HCT116 (cell line): ENCODE data around the gene SPACDR. TPM values are rescaled to one million over a fixed set of nuclear protein-coding genes. Genes with fewer than 3 reads are reported as not detected.
A peak's percentile ranks its signal among the peaks of the same experiment; 100 is the strongest.

Source experiments
- ATAC-seq: fragments of 200-7000 bp; cut with Tn5 transposase; 2 replicates; pipeline ENCODE4 v1.9.1; 2020; ENCODE audit warnings: mild to moderate bottlenecking, moderate library complexity
- BruUV-seq: library from RNA; stranded (reverse); fragments of 400-500 nt; replicated peaks from 2 replicates; lab custom pipeline; 2021; lab: Mats Ljungman, UMichigan
- CTCF ChIA-PET: fragments of 300-600 bp; sonication (Branson Sonifier 250); formaldehyde crosslinking; loops from one replicate; lab custom pipeline; 2021; ENCODE audit warnings: antibody characterized with exemption; lab: Charles Lee
- POLR2A ChIA-PET: fragments of 300-600, 350-600 bp; sonication (Branson Sonifier 250); formaldehyde crosslinking; loops from one replicate; lab custom pipeline; 2021; ENCODE audit warnings: antibody characterized with exemption; lab: Charles Lee
- RAD21 ChIA-PET, 2 experiments: fragments of 300-600 bp; sonication (Branson Sonifier 250); formaldehyde crosslinking; loops; one replicate each; lab custom pipeline; 2023; ENCODE audit warnings: low total read pairs in 2 of 2; ENCODE audit not compliant: uncharacterized antibody in 2 of 2, unreplicated experiment in 2 of 2, low non-redundant PET in 1 of 2; lab: Charles Lee
- DNase-seq: peaks from one replicate; pipeline ENCODE4 v3.0.0-alpha.2; 2010; ENCODE audit warnings: low read depth, low spot score
- H2AFZ ChIP-seq: fragments of 200-600 bp; shearing (Covaris generic), sonication (generic); 2 replicates; pipeline ENCODE4 v1.6.1; 2017; ENCODE audit warnings: low read depth, mixed run types, mixed read lengths, antibody characterized with exemption, low read length; ENCODE audit not compliant: poor library complexity, severe bottlenecking
- H3K27ac ChIP-seq: 2 replicates; pipeline ENCODE4 v1.5.1; 2012; ENCODE audit warnings: low read depth, low read length
- H3K27me3 ChIP-seq: fragments of 200-600 bp; sonication (generic); 2 replicates; pipeline ENCODE4 v1.6.1; 2016; ENCODE audit warnings: mixed run types, low read length, mixed read lengths; ENCODE audit not compliant: insufficient read depth
- H3K36me3 ChIP-seq, 2 experiments: fragments of 200-500 bp in 1 of 2; fragments of 200-600 bp in 1 of 2; sonication (Bioruptor generic) in 1 of 2; sonication (generic) in 1 of 2; 2 replicates each; pipeline versions ENCODE4 v1.5.1 to v1.6.1; 2014 to 2016; ENCODE audit warnings: low read length in 2 of 2, inconsistent platforms in 1 of 2, mixed read lengths in 1 of 2, mixed run types in 1 of 2; ENCODE audit not compliant: insufficient read depth in 2 of 2, control insufficient read depth in 1 of 2
- H3K4me1 ChIP-seq, 2 experiments: fragments of 200-600 bp in 1 of 2; sonication (generic) in 1 of 2; 2 replicates each; pipeline versions ENCODE4 v1.5.1 to v1.6.1; 2012 to 2017; ENCODE audit warnings: low read length in 2 of 2, inconsistent platforms in 1 of 2, mild to moderate bottlenecking in 1 of 2, mixed read lengths in 1 of 2, mixed run types in 1 of 2, moderate library complexity in 1 of 2; ENCODE audit not compliant: insufficient read depth in 2 of 2, control insufficient read depth in 1 of 2
- H3K4me2 ChIP-seq: fragments of 200-600 bp; sonication (generic); 2 replicates; pipeline ENCODE4 v1.6.1; 2017; ENCODE audit warnings: mixed run types, low read length, mixed read lengths
- H3K4me3 ChIP-seq, 2 experiments: fragments of 200-600 bp in 1 of 2; sonication (generic) in 1 of 2; replicated peaks in 1 of 2; 2 replicates each; pipeline ENCODE4 v1.5.1; 2011 to 2016; ENCODE audit warnings: low read length in 2 of 2, control low read depth in 1 of 2, low read depth in 1 of 2, mild to moderate bottlenecking in 1 of 2, mixed read lengths in 1 of 2, mixed run types in 1 of 2
- H3K79me2 ChIP-seq: fragments of 200-600 bp; sonication (generic); 2 replicates; pipeline ENCODE4 v1.6.1; 2017; ENCODE audit warnings: mild to moderate bottlenecking, mixed run types, low read length, moderate library complexity, mixed read lengths; ENCODE audit not compliant: insufficient read depth
- H3K9ac ChIP-seq: fragments of 200-600 bp; sonication (generic); 2 replicates; pipeline ENCODE4 v1.6.1; 2016; ENCODE audit warnings: low read length, mixed read lengths
- H3K9me2 ChIP-seq: fragments of 200-600 bp; sonication (generic), shearing (Covaris generic); 2 replicates; pipeline ENCODE4 v1.6.1; 2017; ENCODE audit warnings: mixed run types, mild to moderate bottlenecking, moderate library complexity; ENCODE audit not compliant: insufficient read depth
- H3K9me3 ChIP-seq, 2 experiments: fragments of 200-500 bp in 1 of 2; fragments of 200-600 bp in 1 of 2; sonication (Bioruptor generic) in 1 of 2; sonication (generic) in 1 of 2; 2 replicates each; pipeline ENCODE4 v1.6.1; 2014 to 2017; ENCODE audit warnings: low read length in 2 of 2, mixed read lengths in 2 of 2, inconsistent platforms in 1 of 2, low read depth in 1 of 2, mild to moderate bottlenecking in 1 of 2, mixed run types in 1 of 2, moderate library complexity in 1 of 2; ENCODE audit not compliant: control insufficient read depth in 1 of 2, insufficient read depth in 1 of 2
- H4K20me1 ChIP-seq: fragments of 200-600 bp; sonication (generic), shearing (Covaris generic); 2 replicates; pipeline ENCODE4 v1.6.1; 2017; ENCODE audit warnings: mixed run types, mild to moderate bottlenecking, moderate library complexity; ENCODE audit not compliant: insufficient read depth
- CEBPB ChIP-seq: IDR thresholded peaks from 2 replicates; pipeline ENCODE4 v1.6.1; 2012; ENCODE audit warnings: low read depth
- EGR1 ChIP-seq: IDR thresholded peaks from 2 replicates; pipeline ENCODE4 v1.6.1; 2012; ENCODE audit warnings: low read depth
- ELF1 ChIP-seq: IDR thresholded peaks from 2 replicates; pipeline ENCODE4 v1.6.1; 2012; ENCODE audit warnings: low read depth, borderline replicate concordance
- EZH2 ChIP-seq: fragments of 200-600 bp; sonication (generic); IDR thresholded peaks from 2 replicates; pipeline ENCODE4 v1.6.1; 2017; ENCODE audit warnings: antibody characterized with exemption, mixed run types
- JUND ChIP-seq: IDR thresholded peaks from 2 replicates; pipeline ENCODE4 v1.6.1; 2012
- POLR2A ChIP-seq: IDR thresholded peaks from 2 replicates; pipeline ENCODE4 v1.7.0; 2011; ENCODE audit warnings: borderline replicate concordance; ENCODE audit not compliant: insufficient read depth, insufficient read length; ENCODE audit errors: extremely low read depth
- RAD21 ChIP-seq: IDR thresholded peaks from 2 replicates; pipeline ENCODE4 v1.6.1; 2012; ENCODE audit warnings: low read depth, mild to moderate bottlenecking
- REST ChIP-seq: IDR thresholded peaks from 2 replicates; pipeline ENCODE4 v1.6.1; 2012; ENCODE audit warnings: low read depth
- SIN3A ChIP-seq: IDR thresholded peaks from 2 replicates; pipeline ENCODE4 v1.6.1; 2012; ENCODE audit warnings: low read depth
- YY1 ChIP-seq: IDR thresholded peaks from 2 replicates; pipeline ENCODE4 v1.6.1; 2011; ENCODE audit warnings: low read length, low read depth, moderate library complexity, mild to moderate bottlenecking; ENCODE audit not compliant: insufficient replicate concordance; ENCODE audit errors: extremely low read depth
- ZBTB33 ChIP-seq: IDR thresholded peaks from 2 replicates; pipeline ENCODE4 v1.6.1; 2011; ENCODE audit warnings: mild to moderate bottlenecking, low read length, moderate library complexity; ENCODE audit not compliant: insufficient replicate concordance; ENCODE audit errors: extremely low read depth
- ZFX ChIP-seq: fragments of 450-650 bp; IDR thresholded peaks from 2 replicates; pipeline ENCODE4 v1.6.1; 2017
- ZNF274 ChIP-seq: fragments of 200-500 bp; sonication (Bioruptor generic); IDR thresholded peaks from 2 replicates; pipeline ENCODE4 v1.6.1; 2014; ENCODE audit warnings: mild to moderate bottlenecking, low read depth, low read length, inconsistent platforms
- intact Hi-C: fragments of 100-400 bp; cut with micrococcal nuclease; formaldehyde crosslinking; loops from 2 replicates; pipeline ENCODE4 v1.10.0; 2022
- total RNA-seq: library from RNA; stranded (reverse); gene quantifications from one replicate; pipeline ENCODE4 v1.2.1, GENCODE V29; 2021; ENCODE audit not compliant: unreplicated experiment
- TF ChIP-seq, protein P1 (sequence below), 3 experiments: fragments of 200-600 bp in 1 of 3; sonication (generic) in 1 of 3; IDR thresholded peaks in 2 of 3; conservative IDR thresholded peaks in 1 of 3; 2 replicates each; pipeline ENCODE4 v1.5.1; 2012 to 2017; ENCODE audit warnings: low read depth in 2 of 3, low read length in 2 of 3, antibody characterized with exemption in 1 of 3, borderline replicate concordance in 1 of 3, control low read depth in 1 of 3, mild to moderate bottlenecking in 1 of 3, mixed read lengths in 1 of 3, mixed run types in 1 of 3, moderate library complexity in 1 of 3; ENCODE audit not compliant: insufficient read depth in 1 of 3
- TF ChIP-seq, protein P2 (sequence below): IDR thresholded peaks from 2 replicates; pipeline ENCODE4 v1.6.1; 2012

The SPACDR gene
- total RNA-seq, 1 experiment from 2014 or later = 1.7 TPM

DNA sequence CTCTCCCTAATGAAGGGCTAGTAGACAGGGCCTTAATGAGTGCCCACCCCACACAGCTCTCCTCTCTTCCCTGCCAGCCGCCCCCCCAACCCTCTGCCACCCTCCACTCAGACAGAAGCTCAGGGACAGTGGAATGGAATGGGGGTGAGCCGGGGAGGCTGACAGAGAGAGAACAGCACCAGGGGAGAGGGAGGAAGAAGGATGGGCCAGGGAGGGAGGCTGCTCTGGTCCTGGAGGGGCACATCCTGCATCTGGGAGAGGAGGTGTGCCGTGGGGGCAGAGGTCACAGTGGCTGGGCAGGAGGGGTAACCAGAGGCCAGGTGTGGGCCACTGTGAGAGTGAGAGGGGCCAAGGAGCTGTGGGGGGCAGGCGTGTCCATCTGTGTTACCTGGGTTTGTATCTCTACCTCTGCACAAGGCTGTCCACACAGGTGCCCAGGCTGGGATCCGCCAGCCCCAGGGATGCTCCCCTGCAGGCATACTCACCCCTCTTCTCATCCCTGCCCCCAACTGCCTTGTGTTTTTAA lies 22.1 kb upstream of the SPACDR start:
- intact Hi-C loops = no loop called here
- Histone ChIP-seq H2AFZ (no peak overlapping the region), H3K9ac (no peak overlapping the region), H3K9me2 (no peaks in the 10 kb centered on the region), H3K4me3 (no peak overlapping the region), H3K27ac (peak overlapping the region; percentile 49; the same call in 1 of the 2 replicates), H3K36me3 (no peaks in the 10 kb centered on the region), H3K27me3 (no peaks in the 10 kb centered on the region), H3K4me1 (peaks cover 14 to 48% of the 10 kb centered on the region in 2 experiments), H3K4me2 (peak overlapping the region; percentile 59; the same call in 1 of the 2 replicates), H4K20me1 (no peaks in the 10 kb centered on the region), H3K9me3 (no peaks in the 10 kb centered on the region), H3K79me2 (no peaks in the 10 kb centered on the region)
- ChIA-PET POLR2A (no interaction called here), CTCF (no interaction called here), RAD21 (no interaction called here)
- TF ChIP-seq JUND (no peak), ELF1 (no peak), ZFX (no peak), ZNF274 (no peak), YY1 (no peak), ZBTB33 (no peak), EGR1 (no peak), RAD21 (no peak), POLR2A (no peak), REST (no peak), SIN3A (no peak), CEBPB (no peak), EZH2 (no peak)
- TF ChIP-seq, protein P1, sequence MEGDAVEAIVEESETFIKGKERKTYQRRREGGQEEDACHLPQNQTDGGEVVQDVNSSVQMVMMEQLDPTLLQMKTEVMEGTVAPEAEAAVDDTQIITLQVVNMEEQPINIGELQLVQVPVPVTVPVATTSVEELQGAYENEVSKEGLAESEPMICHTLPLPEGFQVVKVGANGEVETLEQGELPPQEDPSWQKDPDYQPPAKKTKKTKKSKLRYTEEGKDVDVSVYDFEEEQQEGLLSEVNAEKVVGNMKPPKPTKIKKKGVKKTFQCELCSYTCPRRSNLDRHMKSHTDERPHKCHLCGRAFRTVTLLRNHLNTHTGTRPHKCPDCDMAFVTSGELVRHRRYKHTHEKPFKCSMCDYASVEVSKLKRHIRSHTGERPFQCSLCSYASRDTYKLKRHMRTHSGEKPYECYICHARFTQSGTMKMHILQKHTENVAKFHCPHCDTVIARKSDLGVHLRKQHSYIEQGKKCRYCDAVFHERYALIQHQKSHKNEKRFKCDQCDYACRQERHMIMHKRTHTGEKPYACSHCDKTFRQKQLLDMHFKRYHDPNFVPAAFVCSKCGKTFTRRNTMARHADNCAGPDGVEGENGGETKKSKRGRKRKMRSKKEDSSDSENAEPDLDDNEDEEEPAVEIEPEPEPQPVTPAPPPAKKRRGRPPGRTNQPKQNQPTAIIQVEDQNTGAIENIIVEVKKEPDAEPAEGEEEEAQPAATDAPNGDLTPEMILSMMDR (IDR thresholded peaks at IDR 0.05 in 2 of 3, conservative IDR thresholded peaks at IDR 0.05 in 1 of 3; ENCODE audit: borderline replicate concordance in 1 of 3, insufficient read depth in 1 of 3, low read depth in 2 of 3, low read length in 2 of 3) = no peak
- TF ChIP-seq, protein P2, sequence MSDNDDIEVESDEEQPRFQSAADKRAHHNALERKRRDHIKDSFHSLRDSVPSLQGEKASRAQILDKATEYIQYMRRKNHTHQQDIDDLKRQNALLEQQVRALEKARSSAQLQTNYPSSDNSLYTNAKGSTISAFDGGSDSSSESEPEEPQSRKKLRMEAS = no peak
- DNase-seq (no peak), ATAC-seq (no peak)
- BruUV-seq = no TSS peak
